Caki2 (cell line): ENCODE data around the gene N4BP2L2. TPM values are rescaled to one million over a fixed set of nuclear protein-coding genes. Genes with fewer than 3 reads are reported as not detected.

Experiments
- DNase-seq: peaks from one replicate; pipeline ENCODE4 v3.0.0-alpha.2; 2015; ENCODE audit warnings: low read depth
- in situ Hi-C: cut with HindIII; loops from 2 replicates; pipeline ENCODE4 v1.10.0; 2016; ENCODE audit warnings: low sequenced_read_pairs, low pct_unique_long_range_greater_than_20kb, mixed read lengths
- total RNA-seq: library from RNA; depleted of rRNA; stranded (reverse); fragments of >200 nt; shearing (Covaris generic); gene quantifications from 2 replicates; pipeline ENCODE4 v1.2.3, GENCODE V29; 2014; ENCODE audit warnings: low replicate concordance

N4BP2L2 gene
- total RNA-seq, 1 experiment from 2014 or later = 39.9 TPM

DNA sequence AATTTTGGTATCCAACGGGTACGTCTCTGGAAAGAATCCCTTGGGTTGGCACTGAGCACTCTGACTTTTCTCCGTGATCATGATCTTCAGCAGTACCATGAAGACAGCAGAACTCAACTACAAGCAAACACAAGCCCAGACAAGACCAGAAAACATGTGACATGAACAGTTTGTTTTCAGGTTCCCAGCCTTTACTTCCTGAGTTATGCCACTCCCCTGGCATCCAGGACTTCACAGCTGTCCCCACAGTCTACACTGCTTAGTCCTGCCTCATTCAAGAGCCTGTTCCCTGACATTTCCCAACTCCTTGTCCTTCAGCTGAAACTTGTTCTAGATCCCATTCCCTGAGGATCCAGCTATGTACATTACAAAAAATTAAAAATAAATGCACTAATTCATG, 105.7 kb downstream of the N4BP2L2 start:
- no peak for DNase-seq
- in situ Hi-C loops = no loop called here

DNA sequence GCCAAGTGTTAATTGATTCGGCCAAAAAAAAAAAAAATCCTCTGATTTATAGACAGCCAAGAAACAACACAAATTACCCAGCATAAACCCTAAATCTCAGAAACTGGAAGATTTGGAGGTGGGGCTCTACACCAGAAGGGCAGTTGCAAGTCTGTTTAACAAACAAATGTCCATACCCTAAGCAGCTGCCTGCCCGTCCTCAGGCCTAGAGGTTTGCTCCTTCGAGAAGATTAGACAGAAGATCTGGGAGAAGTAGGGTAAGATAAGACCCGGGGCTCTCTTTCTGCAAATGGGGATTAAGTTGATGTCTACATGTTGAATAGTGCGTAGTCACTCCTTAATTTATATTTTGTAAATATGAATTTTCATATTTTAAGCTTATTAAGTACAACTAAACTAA, 107.2 kb downstream of the N4BP2L2 start:
- in situ Hi-C loops = no loop called here

GRCh38 chr13:32430018-32430747, 108.4 kb downstream of the N4BP2L2 start:
- DNase-seq = no peak
- in situ Hi-C loops = no loop called here

More for the DNA sequence above, 107.2 kb downstream of the N4BP2L2 start:
- DNase-seq = no peak

DNA sequence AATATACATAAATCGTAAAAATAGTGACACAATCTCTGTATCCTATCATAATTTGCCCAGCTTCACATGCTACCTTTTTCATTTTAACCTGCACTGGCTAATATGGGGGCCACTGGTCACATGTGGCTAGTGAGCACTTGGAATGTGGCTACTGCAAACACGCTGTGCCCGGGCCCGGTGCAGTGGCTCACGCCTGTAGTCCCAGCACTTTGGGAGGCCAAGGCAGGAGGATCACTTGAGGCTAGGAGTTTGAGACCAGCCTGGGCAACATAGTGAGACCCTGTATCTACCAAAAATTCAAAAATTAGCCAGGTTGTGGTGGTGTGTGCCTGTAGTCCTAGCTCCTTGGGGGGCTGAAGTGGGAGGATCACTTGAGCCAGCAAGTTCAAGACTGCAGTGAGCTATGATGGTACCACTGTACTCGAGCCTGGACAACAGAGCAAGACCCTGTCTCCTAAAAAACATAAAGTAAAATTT, 109.1 kb downstream of the N4BP2L2 start:
- in situ Hi-C loops = no loop called here
- no peak for DNase-seq

GRCh38 chr13:32428581-32429432, 109.8 kb downstream of the N4BP2L2 start:
- DNase-seq = no peak
- in situ Hi-C loops = no loop called here

- in situ Hi-C loops = no loop called here
- DNase-seq = peak; percentile 72
Measured at GRCh38 chr13:32427852-32428580, 110.6 kb downstream of the N4BP2L2 start, which contains the start of gene N4BP2L1. Gene N4BP2L1 (minus strand): TSS chr13:32428130. CDS start chr13:32428082, 48 bp downstream.

DNA sequence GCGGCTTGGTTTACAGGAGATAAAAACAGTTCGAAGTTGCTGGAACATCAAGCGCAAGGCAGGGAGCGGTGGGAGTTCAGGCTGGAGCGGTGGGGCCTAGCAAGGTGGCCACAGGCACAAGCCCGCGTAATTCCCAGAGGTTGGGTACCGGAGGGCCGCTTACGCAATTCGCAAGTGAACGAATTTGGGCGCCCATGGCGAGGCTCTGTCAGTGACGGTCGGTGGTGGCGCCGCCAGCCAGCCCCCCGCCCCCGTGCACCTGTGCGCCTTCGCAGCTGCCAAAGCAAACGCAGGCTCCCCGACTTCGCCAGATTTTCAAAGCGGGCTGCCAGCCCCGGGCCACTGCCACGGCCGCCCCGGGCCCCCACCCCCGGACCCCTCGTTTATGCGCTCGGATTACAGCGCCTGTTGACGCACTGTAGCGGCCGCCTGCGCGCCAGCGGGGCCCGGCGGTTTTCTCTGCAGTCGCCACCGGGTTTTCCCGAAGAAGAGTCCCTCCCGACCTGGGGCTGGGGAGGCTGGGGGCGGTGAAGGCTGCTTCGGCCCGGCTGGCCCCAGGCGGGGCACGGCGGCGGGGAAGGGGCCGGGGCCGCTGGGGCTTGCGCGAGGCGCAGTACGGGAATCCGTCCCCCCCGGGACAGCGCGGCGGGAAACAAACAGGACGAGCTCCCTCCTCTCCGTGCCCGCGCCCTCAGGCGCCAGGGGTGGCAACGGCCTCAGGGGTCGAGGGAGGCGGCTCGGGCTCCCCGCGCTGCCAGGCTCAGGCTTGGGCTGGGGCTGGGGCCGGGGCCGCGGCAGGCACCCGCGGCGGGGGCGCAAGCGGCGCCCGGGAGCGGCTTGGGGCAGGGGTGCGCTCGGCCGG, 111.4 kb downstream of the N4BP2L2 start:
- DNase-seq = no peak
- in situ Hi-C loops = no loop called here

DNA sequence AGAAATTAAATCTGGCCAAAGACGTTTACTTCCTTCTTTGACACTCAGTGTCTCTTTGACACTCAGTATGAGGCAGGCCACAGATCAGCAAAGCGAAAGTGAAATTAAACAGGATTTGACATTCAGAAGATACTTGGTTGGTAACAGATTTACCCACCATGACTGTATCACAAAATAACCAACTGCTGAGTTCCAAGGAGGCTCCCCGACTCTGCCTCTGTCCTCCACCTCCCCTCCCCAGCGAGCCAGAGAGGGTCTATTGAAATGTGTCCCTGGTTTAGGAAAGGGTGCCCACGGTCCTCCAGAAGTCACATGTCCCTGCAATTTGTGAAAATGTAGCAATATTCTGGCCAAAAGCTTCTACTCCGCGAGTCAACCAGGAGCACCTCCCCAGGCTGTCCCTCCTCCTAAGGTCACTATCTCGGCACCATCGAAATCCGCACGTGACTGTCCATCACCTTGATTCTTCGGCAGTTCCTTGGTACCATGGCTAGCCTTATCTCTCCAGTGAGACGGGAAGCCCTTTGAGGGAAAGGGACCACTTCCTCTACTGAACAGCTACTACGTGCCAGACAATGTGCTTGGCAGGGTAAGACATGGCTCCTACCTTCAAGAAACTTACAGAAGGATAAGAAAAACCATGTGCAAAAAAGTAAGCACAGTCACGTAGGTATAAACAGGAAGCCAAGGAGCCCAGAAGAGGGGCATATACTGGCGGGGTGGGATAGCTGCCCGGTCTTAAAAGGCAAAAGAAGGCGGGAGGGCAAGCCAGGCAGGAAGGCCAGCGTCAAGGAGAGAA, 112.2 kb downstream of the N4BP2L2 start:
- DNase-seq = peak; percentile 28

DNA sequence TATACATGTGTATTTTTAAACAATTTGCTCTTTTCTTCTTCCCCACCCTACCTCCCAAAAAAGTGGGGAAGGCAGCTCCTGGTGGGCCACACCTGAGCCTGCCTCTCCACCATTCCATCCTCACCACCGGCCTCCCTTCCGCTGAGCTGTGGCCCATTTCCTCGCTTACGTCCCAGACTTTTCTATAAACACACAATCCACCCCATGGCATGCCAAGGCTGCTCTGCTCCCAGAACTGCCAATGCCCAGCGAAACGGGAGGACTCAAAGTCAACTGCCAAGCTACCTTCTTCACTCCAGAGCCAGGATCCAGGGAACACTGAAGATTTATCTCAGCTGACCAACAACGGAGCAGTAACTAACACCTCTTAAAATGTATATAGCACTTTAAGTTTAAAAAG, 113.4 kb downstream of the N4BP2L2 start:
- in situ Hi-C loops = no loop called here
- DNase-seq = no peak

More for the DNA sequence above, 112.2 kb downstream of the N4BP2L2 start:
- in situ Hi-C loops = no loop called here

DNA sequence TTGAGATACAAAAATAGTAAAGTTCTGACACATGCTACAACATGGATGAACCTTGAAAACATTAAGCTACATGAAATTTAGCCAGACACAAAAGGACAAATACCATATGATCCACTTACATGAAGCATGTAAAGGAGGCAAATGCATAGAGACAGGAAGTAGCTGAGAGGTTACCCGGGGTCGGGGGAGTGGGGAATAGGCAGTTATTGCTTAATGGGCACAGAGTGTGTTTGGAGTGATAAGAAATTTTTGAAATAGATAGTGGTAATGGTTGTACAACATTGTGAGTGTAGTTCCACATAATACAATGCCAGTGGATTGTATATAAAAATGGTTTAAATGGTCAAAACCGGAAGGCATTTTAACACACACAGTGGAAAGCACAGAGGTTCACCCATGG, 115.0 kb downstream of the N4BP2L2 start:
- DNase-seq = no peak
- in situ Hi-C loops = no loop called here

DNA sequence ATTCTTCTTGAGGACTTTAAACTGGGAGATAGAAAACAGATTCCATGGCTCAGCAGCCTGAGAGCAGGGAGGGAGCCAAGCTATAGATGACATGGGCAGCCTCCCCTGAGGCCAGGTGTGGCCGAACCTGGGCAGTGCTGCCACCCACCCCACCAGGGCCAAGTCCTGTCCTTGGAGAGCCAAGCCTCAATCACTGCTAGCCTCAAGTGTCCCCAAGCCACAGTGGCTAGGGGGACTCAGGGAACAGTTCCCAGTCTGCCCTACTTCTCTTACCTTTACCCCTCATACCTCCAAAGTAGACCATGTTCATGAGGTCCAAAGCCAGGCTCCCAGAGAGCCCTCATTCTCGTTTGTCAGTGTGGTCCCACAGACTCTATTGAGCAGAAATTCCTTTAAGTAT, 118.7 kb downstream of the N4BP2L2 start:
- DNase-seq = no peak

GRCh38 chr13:32417995-32418394, 120.6 kb downstream of the N4BP2L2 start:
- DNase-seq = no peak
- in situ Hi-C loops = no loop called here

More for the DNA sequence above, 118.7 kb downstream of the N4BP2L2 start:
- in situ Hi-C loops = no loop called here

- no peak for DNase-seq
- in situ Hi-C loops = no loop called here
Measured at GRCh38 chr13:32415019-32415418, 123.6 kb downstream of the N4BP2L2 start.

DNA sequence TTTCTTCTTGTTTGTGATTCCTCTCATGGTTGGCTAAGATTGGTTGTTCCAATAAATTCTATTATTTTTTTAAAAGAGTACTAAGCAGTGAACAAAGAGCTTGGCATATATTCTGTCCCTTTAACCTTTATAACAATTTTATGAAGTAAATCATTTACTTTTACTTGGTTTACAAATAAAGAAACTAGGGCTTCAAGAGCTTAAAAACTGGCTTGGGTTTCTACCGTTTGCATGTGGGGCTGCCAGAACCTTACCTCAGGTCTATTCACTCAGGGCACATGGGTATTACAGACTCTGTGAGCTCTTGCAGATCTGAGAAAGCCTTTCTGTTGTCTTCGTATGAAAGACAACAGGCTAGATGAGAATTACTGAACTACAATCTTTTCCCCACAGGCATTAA, 124.0 kb downstream of the N4BP2L2 start:
- DNase-seq = no peak
- in situ Hi-C loops = no loop called here

- in situ Hi-C loops = no loop called here
- no peak for DNase-seq
Measured at GRCh38 chr13:32413284-32413683, 125.3 kb downstream of the N4BP2L2 start.

DNA sequence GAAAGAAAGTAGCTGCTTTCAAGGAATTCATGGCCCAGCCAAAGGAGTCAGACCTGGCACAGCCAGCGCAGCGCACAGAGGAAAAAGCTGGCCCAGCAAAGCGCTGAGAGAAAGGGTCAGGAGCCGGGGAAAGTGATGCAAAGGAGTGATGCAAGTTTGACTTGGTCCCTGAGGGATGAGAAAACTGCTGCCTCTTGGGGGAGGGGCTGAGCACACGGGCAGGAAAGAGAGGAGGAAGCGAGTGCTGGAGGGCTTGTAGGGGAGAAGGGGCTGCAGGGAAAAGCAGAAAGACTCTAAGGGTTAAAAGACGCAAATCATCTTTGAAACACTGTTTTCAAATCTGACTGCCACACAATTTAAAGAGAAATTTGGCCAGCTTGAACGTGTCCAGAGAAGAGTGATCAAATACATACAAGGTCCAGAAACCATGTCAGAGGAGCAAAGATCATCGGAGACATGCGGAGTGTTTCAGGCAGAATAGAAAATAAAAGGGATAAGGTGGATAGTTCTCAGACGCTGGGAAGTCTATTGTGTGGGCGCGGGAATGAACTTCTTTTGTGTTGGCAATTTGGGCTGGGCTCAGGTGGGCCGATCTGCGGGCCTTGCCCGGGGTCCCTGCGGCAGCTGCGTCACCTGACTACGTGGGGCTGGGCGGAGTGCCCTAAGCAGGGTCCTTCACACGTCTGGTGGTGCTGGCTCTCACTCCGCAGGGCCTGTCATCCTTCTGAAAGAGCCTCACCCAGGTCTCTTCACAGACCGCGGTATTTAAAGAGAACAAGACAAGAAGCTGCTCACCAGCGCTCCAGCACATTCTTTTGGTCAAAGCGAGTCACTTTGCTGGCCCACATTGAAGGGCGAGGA, 128.8 kb downstream of the N4BP2L2 start:
- DNase-seq = no peak
- in situ Hi-C loops = no loop called here
